HepG2 (cell line): Measurements from ENCODE around the gene AKAP8L. TPM values are rescaled to one million over a fixed set of nuclear protein-coding genes. Genes with fewer than 3 reads are reported as not detected.

Experiments used
- AFF4 ChIP-seq: sonication (generic); formaldehyde crosslinking; IDR thresholded peaks from 2 replicates; pipeline ENCODE4 v1.4.0; 2020; ENCODE audit warnings: missing genetic modification reagents
- CCAR2 ChIP-seq: fragments of 200-400 bp; formaldehyde crosslinking; optimal IDR thresholded peaks from 2 replicates; pipeline ENCODE3; 2018; ENCODE audit warnings: low read depth, mild to moderate bottlenecking, low read length, moderate library complexity
- FOXO4 ChIP-seq: sonication (generic); formaldehyde crosslinking; conservative IDR thresholded peaks from 2 replicates; pipeline ENCODE4 v1.8.1; 2023; ENCODE audit warnings: missing genetic modification reagents
- HNRNPL ChIP-seq: fragments of 200-400 bp; formaldehyde crosslinking; IDR thresholded peaks from 2 replicates; pipeline ENCODE4 v1.6.1; 2017; ENCODE audit warnings: mild to moderate bottlenecking, low read depth, low read length
- HNRNPLL ChIP-seq: fragments of 200-400 bp; formaldehyde crosslinking; IDR thresholded peaks from 2 replicates; pipeline ENCODE4 v1.6.1; 2017; ENCODE audit warnings: mild to moderate bottlenecking, low read depth, low read length; ENCODE audit not compliant: poor library complexity, severe bottlenecking
- KDM5B ChIP-seq: sonication (generic); formaldehyde crosslinking; IDR thresholded peaks from 2 replicates; pipeline ENCODE4 v1.4.0; 2020; ENCODE audit warnings: missing genetic modification reagents, mild to moderate bottlenecking, borderline replicate concordance
- MAFF ChIP-seq: IDR thresholded peaks from 2 replicates; pipeline ENCODE4 v1.6.1; 2011; ENCODE audit warnings: low read depth, low read length, improper control_type of control experiment
- MEF2D ChIP-seq: sonication (generic); formaldehyde crosslinking; IDR thresholded peaks from 2 replicates; pipeline ENCODE4 v1.5.1; 2020; ENCODE audit warnings: mild to moderate bottlenecking, missing genetic modification reagents
- NFYC ChIP-seq: IDR thresholded peaks from 2 replicates; pipeline ENCODE4 v1.6.1; 2016; ENCODE audit warnings: missing genetic modification reagents, missing compliant biosample characterization
- SYNCRIP ChIP-seq: fragments of 200-400 bp; formaldehyde crosslinking; IDR thresholded peaks from 2 replicates; pipeline ENCODE4 v1.6.1; 2018; ENCODE audit warnings: mild to moderate bottlenecking, low read depth, low read length; ENCODE audit not compliant: insufficient read depth
- TEAD3 ChIP-seq: optimal IDR thresholded peaks from 2 replicates; pipeline ENCODE3; 2016; ENCODE audit warnings: borderline replicate concordance
- ZEB1 ChIP-seq: IDR thresholded peaks from 2 replicates; pipeline ENCODE4 v1.6.1; 2012; ENCODE audit warnings: mild to moderate bottlenecking, low read depth, inconsistent platforms; ENCODE audit not compliant: insufficient replicate concordance
- ZFY ChIP-seq: sonication (generic); formaldehyde crosslinking; IDR thresholded peaks from 2 replicates; pipeline ENCODE4 v1.4.0; 2020; ENCODE audit warnings: missing genetic modification reagents
- ZNF18 ChIP-seq: sonication (generic); formaldehyde crosslinking; IDR thresholded peaks from 2 replicates; pipeline ENCODE4 v1.8.0; 2022; ENCODE audit warnings: mild to moderate bottlenecking, missing genetic modification reagents; ENCODE audit not compliant: insufficient replicate concordance
- ZNF224 ChIP-seq: sonication (generic); formaldehyde crosslinking; IDR thresholded peaks from 2 replicates; pipeline ENCODE4 v1.5.0; 2020; ENCODE audit warnings: mild to moderate bottlenecking, missing genetic modification reagents
- ZNF225 ChIP-seq: sonication (generic); formaldehyde crosslinking; IDR thresholded peaks from 2 replicates; pipeline ENCODE4 v1.4.0; 2020; ENCODE audit warnings: mild to moderate bottlenecking, missing genetic modification reagents
- ZNF326 ChIP-seq: sonication (generic); formaldehyde crosslinking; IDR thresholded peaks from 2 replicates; pipeline ENCODE4 v1.4.0; 2020; ENCODE audit warnings: missing genetic modification reagents, borderline replicate concordance
- ZNF33B ChIP-seq: sonication (generic); formaldehyde crosslinking; IDR thresholded peaks from 2 replicates; pipeline ENCODE4 v1.5.1; 2020; ENCODE audit warnings: mild to moderate bottlenecking, missing genetic modification reagents
- ZNF484 ChIP-seq: sonication (generic); formaldehyde crosslinking; IDR thresholded peaks from 2 replicates; pipeline ENCODE4 v1.5.1; 2020; ENCODE audit warnings: mild to moderate bottlenecking, low read depth, missing genetic modification reagents, borderline replicate concordance
- ZNF768 ChIP-seq: sonication (generic); formaldehyde crosslinking; IDR thresholded peaks from 2 replicates; pipeline ENCODE4 v1.4.0; 2020; ENCODE audit warnings: missing genetic modification reagents
- ZNF891 ChIP-seq: sonication (generic); formaldehyde crosslinking; IDR thresholded peaks from 2 replicates; pipeline ENCODE4 v1.5.0; 2020; ENCODE audit warnings: mild to moderate bottlenecking, missing genetic modification reagents
- ZSCAN9 ChIP-seq: IDR thresholded peaks from 2 replicates; pipeline ENCODE4 v1.6.1; 2016; ENCODE audit warnings: borderline replicate concordance
- polyA plus RNA-seq, 8 experiments: library from polyadenylated mRNA; depleted of rRNA in 3 of 8; stranded (reverse) in 7 of 8; unstranded in 1 of 8; fragments of >200 nt; fragmentation: Illumina TruSeq in 4 of 8; extraction: Trizol in 4 of 8; gene quantifications; 2 replicates each; pipeline versions ENCODE4 v1.2.1 to v1.2.3, GENCODE V29; 2011 to 2016; ENCODE audit warnings: low read depth in 4 of 8, missing spikeins in 1 of 8, mixed read lengths in 1 of 8; ENCODE audit not compliant: insufficient read depth in 1 of 8
- total RNA-seq, 5 experiments: library from RNA; depleted of rRNA; stranded (reverse); fragments of >200 nt; fragmentation: Illumina TruSeq; extraction: Trizol; gene quantifications; 2 replicates each; pipeline ENCODE4 v1.2.3, GENCODE V29; 2016; ENCODE audit warnings: low read depth in 1 of 5

Gene AKAP8L
- total and polyA plus RNA-seq, 2 of the 13 experiments (the other 11 are each of a cell fraction or from before 2014, with no cell fraction given) = 48.2 to 49.6 TPM

- no peak for TF ChIP-seq ZNF18 (CRISPR knock-in tag)
- TF ChIP-seq ZNF891 (CRISPR knock-in tag) = peak; percentile 70; the same call in 1 of the 2 replicates
- peak; percentile 72 for TF ChIP-seq ZFY (CRISPR knock-in tag)
- TF ChIP-seq AFF4 (CRISPR knock-in tag) = no peak
- no peak for TF ChIP-seq NFYC (CRISPR knock-in tag)
- TF ChIP-seq HNRNPLL = peak; percentile 92
- no peak for TF ChIP-seq FOXO4 (CRISPR knock-in tag)
- no peak for TF ChIP-seq ZSCAN9 (CRISPR knock-in tag)
- TF ChIP-seq TEAD3 = no peak
- peak; percentile 59; the same call in 1 of the 2 replicates for TF ChIP-seq HNRNPL
- TF ChIP-seq ZNF484 (CRISPR knock-in tag) = no peak
- no peak for TF ChIP-seq SYNCRIP
- no peak for TF ChIP-seq ZEB1
- no peak for TF ChIP-seq ZNF224 (CRISPR knock-in tag)
- TF ChIP-seq ZNF768 (CRISPR knock-in tag) = peak; percentile 14; the same call in 1 of the 2 replicates
- TF ChIP-seq ZNF326 = no peak
- no peak for TF ChIP-seq CCAR2
- TF ChIP-seq ZNF225 (CRISPR knock-in tag) = no peak
- TF ChIP-seq ZNF33B = no peak
- TF ChIP-seq MEF2D (CRISPR knock-in tag) = no peak
- TF ChIP-seq KDM5B (CRISPR knock-in tag) = no peak
- no peak for TF ChIP-seq MAFF
Measured at GRCh38 chr19:15331419-15332310, 87.1 kb downstream of the AKAP8L start (continued).
